Activated CD8-positive, alpha-beta memory T cell treated with anti-CD3 and anti-CD28 coated beads for 48 hours (primary cell): ENCODE measurements around the gene SEMA3G.

Experiments
- DNase-seq, 3 experiments: peaks; one replicate each; pipeline ENCODE4 v3.0.0-alpha.2; 2020; ENCODE audit warnings: low read depth in 2 of 3, low spot score in 2 of 3

Gene SEMA3G

DNA sequence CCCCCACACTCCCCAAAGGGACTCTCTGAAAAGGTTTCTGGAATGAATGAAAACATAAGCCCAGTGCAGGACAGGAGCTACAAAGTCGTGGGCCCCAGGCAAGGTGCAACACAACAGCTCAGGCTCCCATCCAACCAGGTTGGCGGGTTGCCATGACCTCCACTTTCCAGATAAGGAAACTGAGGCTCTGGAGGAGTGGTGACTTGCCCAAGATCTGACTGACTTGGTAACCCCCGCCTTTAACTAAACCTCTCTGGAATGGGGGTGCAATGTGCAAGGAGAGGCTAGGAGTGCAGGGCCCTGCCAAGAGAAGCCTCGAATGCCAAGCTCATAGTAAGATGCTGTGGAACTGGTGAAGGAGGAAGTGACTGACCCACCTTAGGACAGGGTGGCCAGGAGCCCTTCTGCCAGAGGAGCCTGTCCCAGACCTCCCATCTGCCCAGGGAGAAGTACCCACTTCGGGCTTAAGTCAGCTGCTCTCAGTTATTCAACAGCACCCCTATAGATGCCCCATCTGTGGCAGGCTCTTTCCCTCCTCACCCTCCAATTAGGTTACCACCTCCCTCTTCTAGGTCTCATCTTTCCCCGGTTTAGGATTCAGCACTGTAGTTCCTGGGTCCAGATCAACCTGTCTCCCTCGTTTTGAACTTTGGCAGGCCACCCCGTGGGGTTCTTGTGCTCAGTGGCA lies 9.5 kb upstream of the SEMA3G start:
- no peak for DNase-seq

DNA sequence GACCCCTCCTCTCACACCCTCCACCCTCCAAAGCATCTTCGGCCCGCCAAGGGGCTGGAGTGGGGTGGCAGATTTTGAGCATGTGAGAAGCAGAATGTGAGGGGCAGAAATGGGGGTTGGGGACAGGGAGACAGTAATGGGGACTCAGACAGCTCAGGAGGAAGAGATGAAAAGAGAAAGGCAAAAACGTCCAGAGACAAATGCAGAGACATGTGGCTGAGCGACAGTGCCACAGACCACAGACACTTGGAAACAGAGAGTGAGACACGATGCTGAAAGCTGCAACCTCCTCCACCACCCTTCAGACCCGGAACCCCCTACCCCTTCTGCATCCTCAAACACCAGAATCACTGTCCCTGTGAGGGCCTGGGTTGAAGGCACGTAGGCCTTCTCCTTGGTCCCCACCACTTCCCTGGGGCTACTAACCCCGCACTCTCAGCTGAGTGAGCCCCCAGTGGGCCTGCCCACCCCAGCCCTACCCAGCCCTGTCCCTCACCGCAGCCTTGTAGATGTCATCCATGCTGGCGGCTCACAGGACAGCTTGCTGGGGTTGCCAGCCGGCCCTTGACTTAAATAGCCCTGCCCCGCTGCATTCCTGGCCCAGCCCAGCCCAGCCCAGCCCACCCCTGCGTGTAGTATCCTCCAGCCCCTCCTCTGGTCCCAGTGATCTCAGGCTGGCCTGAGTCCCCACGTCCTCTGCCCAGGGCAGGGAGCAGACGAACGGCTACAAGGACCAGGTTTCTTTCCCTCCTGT lies 8.8 kb upstream of the SEMA3G start, which contains the start of gene TNNC1:
TSS of gene TNNC1 (minus strand) at position 546 of the 754 bp plus-strand sequence. CDS start at position 520, 26 bp downstream.
- DNase-seq = no peak

DNA sequence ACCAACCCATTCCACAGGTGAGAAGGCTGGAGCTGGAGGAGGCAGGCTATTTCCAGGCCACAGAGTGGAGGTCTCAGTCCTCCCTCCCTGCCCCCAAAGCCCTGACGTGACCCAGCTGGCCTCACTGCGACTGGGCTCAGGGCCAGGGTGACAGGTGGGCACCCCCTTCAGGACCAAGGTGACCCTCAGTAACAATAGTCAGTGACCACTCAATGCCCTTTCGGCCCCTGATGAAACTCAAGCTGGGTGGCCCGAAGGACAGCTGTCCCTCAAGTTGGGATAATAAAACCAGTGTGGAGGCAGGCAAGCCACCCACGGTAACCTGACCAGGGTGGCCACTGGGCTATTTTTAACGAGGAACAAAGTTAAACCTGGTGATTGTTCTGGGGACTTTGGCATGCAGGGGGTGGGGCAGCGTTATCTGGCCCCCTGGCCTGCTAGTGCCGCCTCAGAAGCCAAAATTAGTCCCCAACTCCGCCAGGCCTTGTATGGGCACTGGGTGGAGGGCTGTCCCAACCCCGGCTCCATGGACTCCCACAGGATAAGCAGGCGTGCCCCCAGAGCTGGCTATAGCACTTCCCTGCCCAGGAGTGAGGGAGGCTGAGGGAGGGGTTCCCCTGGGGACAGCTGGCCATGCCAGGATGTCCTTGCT lies 7.8 kb upstream of the SEMA3G start:
- no peak for DNase-seq

DNA sequence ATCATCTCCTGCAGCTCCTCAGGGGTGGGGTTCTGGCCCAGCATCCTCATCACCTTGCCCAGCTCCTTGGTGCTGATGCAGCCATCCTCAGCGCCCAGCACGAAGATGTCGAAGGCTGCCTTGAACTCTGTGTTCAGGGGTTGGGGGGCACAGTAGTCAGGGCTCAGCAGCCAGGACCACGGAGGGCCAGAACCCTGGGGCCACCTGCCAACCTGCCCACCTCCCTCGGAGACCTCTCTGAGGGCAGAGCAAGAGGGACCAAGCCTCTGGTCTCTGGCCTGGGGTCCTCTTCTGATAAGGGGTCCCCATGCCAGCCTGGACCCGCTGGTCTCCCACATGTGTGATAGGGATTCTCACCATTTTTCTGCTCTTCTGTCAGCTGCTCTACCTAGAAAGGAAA lies 7.2 kb upstream of the SEMA3G start:
- no peak for DNase-seq

DNA sequence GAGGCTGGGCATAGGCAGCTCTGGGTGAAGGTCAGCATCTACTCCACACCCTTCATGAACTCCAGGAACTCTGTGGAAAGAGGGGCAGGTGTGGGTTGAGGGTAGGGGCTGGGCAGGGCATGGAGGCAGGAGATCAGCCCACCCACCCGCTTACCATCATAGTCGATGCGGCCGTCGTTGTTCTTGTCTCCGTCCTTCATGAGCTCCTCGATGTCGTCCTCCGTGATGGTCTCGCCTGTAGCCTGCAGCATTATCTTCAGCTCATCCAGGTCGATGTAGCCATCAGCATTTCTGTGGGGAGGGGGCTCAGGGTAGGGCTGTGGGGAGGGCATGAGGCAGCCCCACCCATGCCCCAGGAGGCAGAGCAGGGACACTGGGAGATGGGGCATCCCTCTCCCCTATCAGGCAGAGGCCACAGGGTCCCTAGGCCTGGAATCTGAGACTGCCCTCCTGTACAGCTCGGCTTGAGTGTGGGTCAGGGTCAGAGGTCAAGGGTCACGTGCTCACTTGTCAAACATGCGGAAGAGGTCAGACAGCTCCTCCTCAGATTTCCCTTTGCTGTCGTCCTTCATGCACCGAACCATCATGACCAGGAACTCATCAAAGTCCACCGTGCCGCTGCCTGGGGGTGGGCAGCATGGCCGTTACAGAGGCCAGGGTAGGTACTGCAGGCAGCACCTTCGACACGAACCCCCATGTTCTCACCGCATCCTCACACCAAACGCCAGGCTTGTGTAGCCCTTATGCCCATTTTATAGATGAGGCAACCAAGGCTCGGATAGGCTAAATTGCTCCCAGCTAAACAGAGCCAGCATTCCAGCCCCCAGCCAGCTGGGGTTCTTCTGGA lies 6.6 kb upstream of the SEMA3G start:
- no peak for DNase-seq

DNA sequence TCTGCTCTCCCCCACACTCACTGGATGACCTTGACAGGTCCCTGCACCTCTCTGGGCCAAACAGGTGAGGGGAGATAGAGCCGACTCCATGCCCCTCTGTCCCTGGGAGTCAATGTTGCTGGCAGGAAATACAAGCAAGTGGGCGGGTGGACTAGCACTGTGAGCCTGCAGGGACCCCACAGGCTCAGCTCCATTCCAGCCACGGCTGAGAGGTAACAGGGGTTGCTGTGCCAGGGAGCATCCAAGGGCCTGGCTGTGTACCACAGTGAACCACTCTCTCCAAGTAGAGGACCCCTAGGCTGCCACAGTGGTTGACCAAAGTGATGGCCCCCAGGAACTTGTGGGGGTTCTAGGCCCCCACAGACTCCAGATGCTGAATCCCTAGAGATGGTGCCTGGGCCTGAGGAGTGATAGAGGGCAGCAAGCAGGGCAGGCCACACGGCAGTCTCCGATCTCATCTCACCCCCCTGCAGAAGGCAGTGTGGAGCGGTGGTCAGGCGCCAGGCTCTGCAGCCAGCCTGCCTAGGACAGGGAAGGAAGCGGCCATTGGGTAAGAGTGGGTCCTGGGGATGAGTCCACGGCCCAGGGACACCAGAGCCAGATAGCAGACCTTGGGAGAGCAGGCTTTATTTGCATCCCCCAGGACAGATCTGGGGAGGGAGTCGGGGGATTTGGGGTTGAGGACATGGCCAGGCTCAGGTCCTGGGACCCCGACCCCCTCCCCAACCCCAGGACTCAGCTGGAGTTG lies 5.8 kb upstream of the SEMA3G start:
- no peak for DNase-seq

DNA sequence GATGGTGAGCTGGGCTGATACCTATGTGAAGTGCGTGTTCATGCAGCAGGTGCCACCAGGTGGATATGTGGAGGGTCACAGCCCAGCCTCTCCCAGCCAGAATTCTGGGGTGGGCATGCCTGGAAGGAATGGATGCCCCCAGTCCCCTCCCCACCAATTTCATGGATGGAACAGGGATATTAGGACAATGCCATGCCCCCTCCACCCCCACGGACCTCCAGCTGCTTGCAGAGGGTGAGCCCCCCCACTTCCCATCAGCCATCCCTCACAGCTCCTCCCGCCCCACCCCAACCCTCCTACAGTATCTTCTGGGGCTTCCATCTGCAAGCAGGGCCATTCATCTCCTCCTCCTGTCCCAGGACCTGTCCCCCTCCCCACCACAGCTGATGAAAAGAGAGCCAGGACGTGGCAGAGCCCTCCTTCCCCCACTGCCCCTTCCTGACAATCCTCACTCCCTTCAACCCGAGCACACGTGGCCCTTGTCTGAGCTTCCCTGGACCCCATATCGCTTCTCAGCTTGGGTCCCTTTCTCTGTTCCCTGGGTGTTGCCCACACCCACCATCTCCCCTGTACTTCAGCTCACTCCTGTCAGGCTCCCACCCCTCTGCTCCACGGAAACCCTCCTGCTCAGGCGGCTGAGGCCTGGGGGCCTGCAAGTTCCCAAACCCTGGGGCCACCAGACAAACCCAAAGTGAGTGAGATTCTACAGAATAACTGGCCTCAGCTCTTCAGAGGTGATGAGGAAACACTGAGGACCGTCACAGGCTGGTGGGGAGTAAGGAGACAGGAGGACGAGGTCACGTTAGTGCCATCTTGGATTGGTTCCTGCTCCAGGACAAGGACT lies 2.8 kb upstream of the SEMA3G start:
- DNase-seq = no peak

DNA sequence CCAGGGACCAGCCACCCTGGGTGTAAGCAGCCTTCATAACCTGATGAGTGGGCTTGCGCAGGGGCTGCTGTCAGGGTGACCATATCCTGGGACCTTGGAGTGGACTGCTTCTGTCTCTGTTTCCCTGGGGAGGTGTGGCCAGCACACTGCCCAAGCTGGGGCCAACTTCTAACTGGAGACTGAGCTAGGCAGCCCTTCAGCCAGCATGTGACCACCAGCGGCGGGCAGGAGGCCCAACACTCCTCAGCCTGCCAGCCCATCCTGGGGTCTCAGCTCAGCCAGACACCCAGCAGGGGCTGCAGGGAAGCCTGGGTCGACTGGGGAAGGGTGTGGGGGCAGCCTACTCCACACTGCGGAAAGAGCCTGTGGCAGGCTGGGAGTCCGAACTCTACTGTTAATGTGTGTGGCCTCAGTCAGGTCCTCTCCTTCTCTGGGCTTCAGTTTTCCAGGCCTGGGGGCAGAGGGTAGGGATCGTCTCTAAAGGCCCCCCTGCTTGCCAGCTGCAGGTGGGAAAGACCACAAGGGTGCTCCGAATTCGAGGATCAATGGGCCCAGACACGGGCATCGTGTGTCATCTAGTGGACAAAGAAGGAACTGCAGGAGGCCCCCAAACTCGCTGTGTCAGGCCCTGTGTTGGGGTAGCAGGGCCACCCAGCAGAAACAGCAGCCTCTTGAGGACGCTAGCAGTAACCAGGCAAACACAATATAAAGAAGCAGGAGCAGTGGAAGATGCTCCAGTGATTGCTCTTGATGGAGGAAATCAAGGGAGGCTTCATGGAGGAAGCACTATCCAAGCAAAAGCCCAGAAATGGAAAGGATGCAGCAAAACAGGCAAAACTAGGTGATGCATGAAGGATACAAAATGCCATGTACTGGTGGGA lies 2.0 kb upstream of the SEMA3G start:
- DNase-seq = peak; percentile 34 to 59 (median 57)

DNA sequence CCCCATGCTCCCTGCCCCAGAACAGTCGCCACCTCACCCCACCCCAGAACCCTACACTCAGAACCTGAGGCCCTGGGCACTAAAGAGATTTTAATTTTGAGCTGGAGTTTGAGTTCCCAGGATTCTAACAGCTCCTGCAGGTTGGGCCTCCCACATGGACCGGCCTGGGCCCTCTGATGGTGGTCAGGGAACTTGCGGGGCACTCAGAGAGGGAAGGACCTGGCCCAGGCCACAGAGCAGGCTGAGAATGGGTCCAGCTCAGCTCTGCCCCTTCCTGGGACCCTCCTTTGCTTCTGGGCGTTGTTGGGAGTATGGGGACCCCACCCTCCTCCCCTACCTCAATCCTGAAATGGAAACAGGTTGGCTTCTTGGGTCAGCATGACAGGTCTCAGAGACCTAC lies 1.1 kb upstream of the SEMA3G start:
- DNase-seq = no peak

DNA sequence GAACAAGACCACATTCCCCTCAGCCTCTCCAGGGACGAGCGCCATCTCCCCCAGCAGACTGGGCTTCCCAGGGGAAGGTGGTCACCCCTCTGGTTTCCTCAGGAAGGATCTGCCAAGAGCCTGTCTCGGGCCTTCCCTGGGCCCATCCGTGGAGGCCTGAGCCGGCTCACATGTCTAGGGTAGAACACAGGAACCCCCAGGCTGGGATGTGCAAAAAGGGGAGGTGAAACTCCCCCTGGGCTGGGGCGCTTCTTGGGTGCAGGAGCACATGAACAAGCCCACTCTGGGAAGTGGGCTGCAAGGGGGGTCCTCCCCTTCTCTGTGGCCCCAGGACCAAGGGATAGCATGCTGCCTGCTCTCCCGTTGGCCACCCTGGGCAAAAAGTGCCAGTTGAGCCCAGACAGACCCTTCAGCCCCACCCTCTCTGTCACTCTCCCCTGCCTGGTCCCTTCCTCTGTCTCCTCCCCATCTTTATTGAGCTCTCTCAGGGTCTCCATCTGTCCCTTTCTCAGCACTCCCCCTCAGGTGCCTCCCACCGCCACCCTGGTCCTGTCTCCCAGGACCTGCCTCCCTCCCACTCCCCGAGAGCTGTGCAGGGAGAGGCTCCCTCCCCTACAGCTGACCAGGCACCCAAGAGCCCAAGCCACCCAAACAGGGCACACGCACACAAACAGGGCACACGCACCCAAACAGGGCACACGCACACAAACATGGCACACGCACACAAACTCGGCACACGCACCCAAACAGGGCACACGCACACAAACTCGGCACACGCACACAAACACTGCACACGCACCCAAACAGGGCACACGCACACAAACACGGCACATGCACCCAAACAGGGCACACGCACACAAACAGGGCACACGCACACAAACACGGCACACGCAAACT lies 864 bp downstream of the SEMA3G start:
- DNase-seq = no peak

DNA sequence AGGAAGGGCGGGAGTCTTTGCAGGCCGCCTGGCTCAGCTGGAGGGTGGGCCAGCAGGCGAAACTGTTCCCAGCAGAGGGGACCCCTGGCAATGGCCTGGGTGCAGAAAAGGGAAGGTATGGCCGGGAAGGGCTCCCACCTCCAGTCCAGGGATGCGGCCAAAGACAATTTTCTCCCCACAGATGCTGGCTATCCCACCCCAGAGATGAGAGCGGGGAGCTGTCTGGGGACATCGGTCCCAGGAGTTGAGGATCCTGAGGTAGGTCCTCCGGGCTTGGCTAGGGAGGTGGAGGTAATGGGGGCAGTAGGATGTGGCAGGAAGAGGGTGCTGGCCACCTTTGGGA lies 1.7 kb downstream of the SEMA3G start:
- no peak for DNase-seq

DNA sequence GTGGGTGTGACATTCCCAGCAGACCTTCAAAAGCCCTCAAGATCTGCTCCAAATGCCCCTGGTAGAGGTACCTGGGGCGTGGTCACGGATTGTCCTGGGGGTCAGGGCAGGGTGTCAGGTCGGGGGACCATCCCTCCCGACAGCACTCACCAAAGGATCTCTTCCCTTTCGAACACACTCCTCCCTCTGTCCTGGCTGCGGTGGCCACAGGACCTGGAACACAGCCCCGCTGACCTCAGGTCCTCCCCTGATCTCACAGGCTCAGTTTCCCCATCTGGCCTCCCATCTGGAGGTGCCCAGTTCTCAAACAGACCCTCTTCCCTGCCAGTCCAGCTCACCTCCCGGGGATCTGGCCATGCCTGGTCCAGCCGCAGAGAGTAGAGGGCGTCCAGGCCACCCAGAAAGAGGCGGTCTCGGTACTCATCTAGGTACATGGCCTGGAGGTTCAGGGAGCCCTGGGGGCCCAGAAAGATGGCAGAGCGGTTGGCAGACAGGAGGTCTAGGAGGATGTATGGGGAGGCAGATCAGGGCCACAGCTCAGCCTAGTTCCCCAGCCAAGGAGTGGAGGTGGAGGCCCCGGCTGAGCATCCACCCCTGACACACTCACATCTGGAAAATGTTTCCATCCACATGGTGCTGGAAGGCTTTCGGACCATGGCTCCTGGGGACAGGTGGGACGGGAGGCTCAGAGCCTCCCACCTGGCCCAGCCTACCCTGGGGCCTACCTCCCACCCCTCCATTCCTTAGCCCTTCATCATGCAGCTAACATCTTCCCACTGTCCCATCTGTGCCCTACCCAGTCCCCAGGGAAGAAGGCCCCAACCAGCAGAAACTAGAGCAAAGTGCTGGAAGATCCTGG lies 2.3 kb downstream of the SEMA3G start:
- no peak for DNase-seq

DNA sequence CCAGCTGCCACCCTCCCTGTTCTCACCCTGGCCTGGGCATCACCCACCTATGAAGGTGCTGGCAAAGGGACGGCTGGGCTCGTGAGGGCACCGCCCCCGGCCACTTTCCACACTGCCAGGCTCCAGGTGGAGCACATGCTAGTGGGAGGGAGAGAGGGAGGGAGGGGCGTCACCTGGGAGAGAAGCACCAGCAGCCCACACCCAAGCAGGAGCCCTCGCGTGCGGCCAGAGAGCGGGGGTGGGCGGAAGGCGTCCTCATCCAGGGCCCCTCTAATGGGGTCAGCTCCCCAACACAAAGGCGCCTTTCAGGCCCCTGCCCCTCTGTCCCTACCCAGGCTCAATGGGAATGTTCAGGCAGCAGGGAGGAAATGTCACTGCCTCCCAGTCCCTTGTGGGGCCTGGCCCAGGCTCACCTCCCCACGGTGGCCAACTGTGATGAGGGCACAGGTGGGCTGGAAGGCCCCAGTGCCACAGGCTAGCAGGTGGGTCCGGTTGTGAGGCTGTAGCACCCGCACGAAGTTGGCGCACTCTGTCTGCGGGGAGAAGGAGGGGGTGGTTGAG lies 3.1 kb downstream of the SEMA3G start:
- no peak for DNase-seq

DNA sequence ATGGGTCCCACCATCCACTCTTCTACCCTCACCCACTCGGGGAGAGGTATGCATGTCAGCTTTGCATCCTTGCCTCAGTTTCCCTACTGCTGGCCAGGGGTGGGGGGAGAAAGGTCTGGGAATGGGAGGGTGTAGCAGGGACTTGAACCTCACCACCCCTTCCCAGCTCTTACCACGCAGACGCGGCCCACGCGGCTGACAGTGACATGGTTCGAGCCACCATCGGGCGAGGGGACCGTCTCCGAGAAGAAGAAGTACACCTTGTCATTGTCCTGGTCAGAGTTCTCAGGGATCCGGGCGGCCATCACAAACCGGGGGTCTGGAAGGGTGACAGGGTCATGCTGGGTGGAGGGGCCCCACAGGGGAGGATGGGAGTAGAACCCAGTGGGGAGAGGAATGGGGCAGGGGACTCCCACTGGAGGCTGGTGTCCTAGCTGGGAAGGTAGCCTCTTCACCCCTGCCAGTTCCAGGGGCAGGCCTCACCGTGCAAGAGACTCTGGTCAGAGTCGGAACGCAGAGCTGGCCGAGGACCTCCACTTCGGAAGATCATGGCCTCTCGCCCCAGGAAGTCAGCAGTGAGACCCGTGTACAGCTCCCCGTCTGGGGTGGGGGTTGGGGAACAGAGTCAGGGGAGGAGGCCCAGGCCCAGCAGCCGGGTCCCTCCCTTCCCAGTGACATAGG lies 3.7 kb downstream of the SEMA3G start:
- no peak for DNase-seq

DNA sequence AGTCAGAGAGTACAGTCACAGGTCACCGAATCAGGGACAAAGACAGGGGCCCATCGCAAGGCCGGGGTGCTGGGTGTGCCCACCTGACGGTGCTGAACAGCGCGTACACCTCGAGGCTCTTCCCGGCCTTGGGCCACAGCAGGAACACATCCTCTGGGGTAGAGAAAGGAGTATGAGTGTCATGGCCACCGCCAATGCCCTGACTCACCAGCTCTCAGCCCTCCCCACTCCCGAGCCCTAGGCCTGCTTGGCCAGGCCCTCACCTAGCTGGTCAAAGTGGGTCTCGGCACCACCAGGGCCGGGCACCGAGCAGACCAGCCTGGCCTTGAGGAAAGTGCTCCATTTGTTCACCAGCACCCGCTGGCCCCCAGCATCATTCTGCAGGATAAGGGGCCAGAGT lies 4.2 kb downstream of the SEMA3G start:
- no peak for DNase-seq

DNA sequence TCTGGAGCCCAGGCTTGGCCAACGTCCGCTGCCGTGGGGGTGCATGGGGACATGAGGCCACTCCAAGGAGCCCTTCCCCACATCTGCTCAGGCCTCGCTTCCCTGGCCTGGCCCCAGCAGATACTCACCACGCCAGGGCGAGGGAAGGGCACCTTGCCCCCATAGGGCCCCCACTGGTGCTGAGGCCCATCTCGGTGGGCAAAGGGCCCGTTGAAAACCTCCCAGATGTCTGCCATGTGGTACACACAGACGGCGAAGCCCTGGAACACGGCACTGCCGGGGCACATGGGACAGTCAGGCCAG lies 4.7 kb downstream of the SEMA3G start:
- no peak for DNase-seq
